Upper lobe of left lung (tissue), 4 donors: ENCODE results near the gene YAE1.

Source experiments
- POLR2A ChIP-seq, 4 donors: fragments of 450-650 bp; IDR thresholded peaks; one replicate each; pipeline ENCODE4 v1.5.1; 2016 to 2017; ENCODE audit warnings: antibody characterized with exemption in 4 of 4, mild to moderate bottlenecking in 2 of 4
- TF ChIP-seq, protein P1 (sequence below), 6 experiments: fragments of 450-650 bp in 4 of 6; fragments of 200-600 bp in 2 of 6; sonication (generic) in 2 of 6; IDR thresholded peaks; one replicate each; pipeline ENCODE4 v1.5.1; 2016 to 2019; ENCODE audit warnings: antibody characterized with exemption in 6 of 6

DNA sequence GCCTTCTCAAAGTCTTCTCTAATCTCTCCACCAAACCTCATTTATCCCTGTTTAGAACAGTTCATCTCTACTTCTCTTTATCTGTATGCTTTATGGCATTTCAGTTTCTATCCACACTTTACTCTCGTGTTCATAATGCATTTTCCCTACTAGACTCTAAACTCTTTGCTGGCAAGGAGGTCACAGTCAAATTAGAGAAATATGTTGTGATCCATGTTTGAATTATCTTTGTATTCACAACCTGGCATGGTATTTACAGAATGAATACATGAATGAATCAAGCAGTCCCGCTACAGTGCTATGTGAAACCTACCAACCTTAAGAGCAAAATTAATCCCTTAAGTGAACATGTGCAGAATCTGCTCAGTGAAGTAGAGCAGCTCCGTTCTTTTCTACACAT is 12.8 kb upstream of the YAE1 start:
- TF ChIP-seq, protein P1, sequence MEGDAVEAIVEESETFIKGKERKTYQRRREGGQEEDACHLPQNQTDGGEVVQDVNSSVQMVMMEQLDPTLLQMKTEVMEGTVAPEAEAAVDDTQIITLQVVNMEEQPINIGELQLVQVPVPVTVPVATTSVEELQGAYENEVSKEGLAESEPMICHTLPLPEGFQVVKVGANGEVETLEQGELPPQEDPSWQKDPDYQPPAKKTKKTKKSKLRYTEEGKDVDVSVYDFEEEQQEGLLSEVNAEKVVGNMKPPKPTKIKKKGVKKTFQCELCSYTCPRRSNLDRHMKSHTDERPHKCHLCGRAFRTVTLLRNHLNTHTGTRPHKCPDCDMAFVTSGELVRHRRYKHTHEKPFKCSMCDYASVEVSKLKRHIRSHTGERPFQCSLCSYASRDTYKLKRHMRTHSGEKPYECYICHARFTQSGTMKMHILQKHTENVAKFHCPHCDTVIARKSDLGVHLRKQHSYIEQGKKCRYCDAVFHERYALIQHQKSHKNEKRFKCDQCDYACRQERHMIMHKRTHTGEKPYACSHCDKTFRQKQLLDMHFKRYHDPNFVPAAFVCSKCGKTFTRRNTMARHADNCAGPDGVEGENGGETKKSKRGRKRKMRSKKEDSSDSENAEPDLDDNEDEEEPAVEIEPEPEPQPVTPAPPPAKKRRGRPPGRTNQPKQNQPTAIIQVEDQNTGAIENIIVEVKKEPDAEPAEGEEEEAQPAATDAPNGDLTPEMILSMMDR (IDR thresholded peaks at IDR 0.05), result no peak
- no peak for TF ChIP-seq POLR2A (IDR thresholded peaks at IDR 0.05)
